Neural cell (in vitro differentiated cells): Measurements from ENCODE around the gene ANKRD28. TPM values are rescaled to one million over a fixed set of nuclear protein-coding genes. Genes with fewer than 3 reads are reported as not detected.

ENCODE experiments used
- H2AFZ ChIP-seq: fragments of 200-600, 300-800 bp; sonication (generic), shearing (Covaris generic); 2 replicates; pipeline ENCODE4 v1.6.0; 2014; ENCODE audit warnings: low read depth, mild to moderate bottlenecking, antibody characterized with exemption, low read length, moderate library complexity
- H3F3A ChIP-seq: fragments of 200-600 bp; shearing (Covaris generic); 2 replicates; pipeline ENCODE4 v1.6.1; 2016; ENCODE audit warnings: mild to moderate bottlenecking, moderate library complexity, mixed read lengths, antibody characterized with exemption, low read length; ENCODE audit not compliant: insufficient read depth, poor library complexity, severe bottlenecking
- H3K27ac ChIP-seq: fragments of 200-600, 300-800 bp; sonication (generic), shearing (Covaris generic); 2 replicates; pipeline ENCODE4 v1.5.1; 2014; ENCODE audit warnings: mild to moderate bottlenecking, low read length, moderate library complexity
- H3K27me3 ChIP-seq: fragments of 300-800, 200-600 bp; sonication (generic), shearing (Covaris generic); 2 replicates; pipeline ENCODE4 v1.6.0; 2014; ENCODE audit warnings: mild to moderate bottlenecking, low read depth, low read length, moderate library complexity; ENCODE audit not compliant: insufficient read depth
- H3K36me3 ChIP-seq: fragments of 300-800, 200-600 bp; sonication (generic), shearing (Covaris generic); 2 replicates; pipeline ENCODE4 v1.5.1; 2014; ENCODE audit warnings: mild to moderate bottlenecking, antibody characterized with exemption, low read length, moderate library complexity; ENCODE audit not compliant: insufficient read depth
- H3K4me2 ChIP-seq: fragments of 300-800, 200-600 bp; sonication (generic), shearing (Covaris generic); 2 replicates; pipeline ENCODE4 v1.6.0; 2014; ENCODE audit warnings: mild to moderate bottlenecking, low read length
- H3K4me3 ChIP-seq: fragments of 300-800, 200-600 bp; sonication (generic), shearing (Covaris generic); 2 replicates; pipeline ENCODE4 v1.5.1; 2014; ENCODE audit warnings: mild to moderate bottlenecking, low read length, moderate library complexity
- H3K79me2 ChIP-seq: fragments of 200-600 bp; shearing (Covaris generic); replicated peaks from 2 replicates; pipeline ENCODE4 v1.6.0; 2014; ENCODE audit warnings: mild to moderate bottlenecking, low read length, moderate library complexity; ENCODE audit not compliant: insufficient read depth
- H3K9ac ChIP-seq: fragments of 300-800, 200-600 bp; sonication (generic), shearing (Covaris generic); 2 replicates; pipeline ENCODE4 v1.6.1; 2016; ENCODE audit warnings: mild to moderate bottlenecking, low read length, mixed read lengths
- H3K9me2 ChIP-seq: fragments of 200-600 bp; shearing (Covaris generic); 2 replicates; pipeline ENCODE4 v1.6.1; 2016; ENCODE audit warnings: mild to moderate bottlenecking, low read length, mixed read lengths; ENCODE audit not compliant: insufficient read depth
- H3K9me3 ChIP-seq: fragments of 200-600, 300-800 bp; sonication (generic), shearing (Covaris generic); 2 replicates; pipeline ENCODE4 v1.6.1; 2016; ENCODE audit warnings: mild to moderate bottlenecking, mixed run types, low read length, moderate library complexity, mixed read lengths
- H4K20me1 ChIP-seq: fragments of 200-600 bp; shearing (Covaris generic); 2 replicates; pipeline ENCODE4 v1.6.1; 2016; ENCODE audit warnings: mild to moderate bottlenecking, mixed run types; ENCODE audit not compliant: insufficient read depth
- EZH2 ChIP-seq: fragments of 200-600, 300-800 bp; shearing (Covaris generic), sonication (generic); IDR thresholded peaks from 2 replicates; pipeline ENCODE4 v1.6.1; 2014; ENCODE audit warnings: antibody characterized with exemption, low read length, borderline replicate concordance, mild to moderate bottlenecking; ENCODE audit not compliant: insufficient read depth, poor library complexity, severe bottlenecking
- MXI1 ChIP-seq: fragments of 450-650 bp; conservative IDR thresholded peaks from 2 replicates; pipeline ENCODE4 v1.6.1; 2014; ENCODE audit warnings: antibody characterized with exemption, mild to moderate bottlenecking; ENCODE audit not compliant: poor library complexity, severe bottlenecking
- POLR2AphosphoS5 ChIP-seq: IDR thresholded peaks from 2 replicates; pipeline ENCODE4 v1.6.1; 2012
- RAD21 ChIP-seq: fragments of 450-650 bp; conservative IDR thresholded peaks from 2 replicates; pipeline ENCODE4 v1.6.1; 2014; ENCODE audit warnings: antibody characterized with exemption, mild to moderate bottlenecking, moderate library complexity
- SMC3 ChIP-seq: fragments of 450-650 bp; conservative IDR thresholded peaks from 2 replicates; pipeline ENCODE4 v1.6.1; 2014; ENCODE audit warnings: antibody characterized with exemption, mild to moderate bottlenecking, moderate library complexity; ENCODE audit not compliant: poor library complexity
- polyA plus RNA-seq: library from polyadenylated mRNA; depleted of rRNA; stranded (reverse); fragments of >200 nt; gene quantifications from 2 replicates; pipeline ENCODE4 v1.2.3, GENCODE V29; 2014
- TF ChIP-seq, protein P1 (sequence below): fragments of 450-650 bp; IDR thresholded peaks from 2 replicates; pipeline ENCODE4 v1.5.1; 2014; ENCODE audit warnings: antibody characterized with exemption, mild to moderate bottlenecking, moderate library complexity; ENCODE audit not compliant: poor library complexity, severe bottlenecking
- TF ChIP-seq, protein P2 (sequence below): IDR thresholded peaks from 2 replicates; pipeline ENCODE4 v1.6.1; 2012; ENCODE audit warnings: borderline replicate concordance

The ANKRD28 gene
- polyA plus RNA-seq, 1 donor from 2014 or later, result 101 TPM

DNA sequence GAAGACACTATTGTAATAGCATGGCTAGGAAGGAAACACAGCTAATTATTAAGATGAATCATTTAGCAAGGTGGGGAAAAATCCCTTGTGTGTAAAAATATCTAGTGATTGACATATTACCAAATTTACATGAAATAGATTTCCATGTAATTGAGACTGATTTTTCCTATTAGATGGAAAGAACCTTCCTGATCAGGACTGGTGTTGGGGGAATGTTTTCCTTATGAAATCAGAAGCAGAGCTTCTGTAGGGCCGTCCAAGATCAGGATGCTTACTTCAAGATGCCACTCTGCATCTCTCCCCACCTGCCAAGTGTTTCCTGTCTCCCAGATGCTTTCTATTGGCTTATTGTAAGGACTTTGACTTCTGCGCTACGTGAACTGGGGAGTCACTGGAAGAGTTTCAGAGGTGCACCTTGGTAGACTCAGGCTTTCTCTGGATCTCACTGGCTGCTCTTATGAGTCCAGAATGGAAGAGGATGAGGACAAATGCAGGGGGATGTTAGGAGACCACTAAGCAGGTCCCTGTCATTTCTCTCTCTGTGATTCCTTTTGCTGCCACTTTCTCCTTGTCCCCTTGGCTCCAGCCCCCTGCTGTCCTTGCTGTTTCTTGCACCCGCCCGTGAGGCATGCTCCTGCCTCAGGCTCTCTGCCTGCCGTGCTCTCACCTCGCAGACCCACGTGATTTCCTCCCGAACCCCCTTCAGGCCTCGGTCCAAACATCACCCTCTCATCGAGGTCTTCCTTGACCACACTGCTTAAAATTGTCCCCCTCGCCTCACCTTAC is 166.2 kb downstream of the ANKRD28 start:
- Histone ChIP-seq H3K4me3 (peak overlapping the region; percentile 42), H3K9me3 (no peaks in the 10 kb centered on the region), H3K36me3 (no peaks in the 10 kb centered on the region), H3K27ac (peak overlapping the region; percentile 71), H3K9ac (peak overlapping the region; percentile 30), H3F3A (no peaks in the 10 kb centered on the region), H2AFZ (no peak overlapping the region), H4K20me1 (no peaks in the 10 kb centered on the region), H3K79me2 (no peaks in the 10 kb centered on the region), H3K4me2 (peak overlapping the region; percentile 45), H3K27me3 (no peaks in the 10 kb centered on the region), H3K9me2 (no peaks in the 10 kb centered on the region)
- TF ChIP-seq EZH2, result no peak
- TF ChIP-seq, protein P1, sequence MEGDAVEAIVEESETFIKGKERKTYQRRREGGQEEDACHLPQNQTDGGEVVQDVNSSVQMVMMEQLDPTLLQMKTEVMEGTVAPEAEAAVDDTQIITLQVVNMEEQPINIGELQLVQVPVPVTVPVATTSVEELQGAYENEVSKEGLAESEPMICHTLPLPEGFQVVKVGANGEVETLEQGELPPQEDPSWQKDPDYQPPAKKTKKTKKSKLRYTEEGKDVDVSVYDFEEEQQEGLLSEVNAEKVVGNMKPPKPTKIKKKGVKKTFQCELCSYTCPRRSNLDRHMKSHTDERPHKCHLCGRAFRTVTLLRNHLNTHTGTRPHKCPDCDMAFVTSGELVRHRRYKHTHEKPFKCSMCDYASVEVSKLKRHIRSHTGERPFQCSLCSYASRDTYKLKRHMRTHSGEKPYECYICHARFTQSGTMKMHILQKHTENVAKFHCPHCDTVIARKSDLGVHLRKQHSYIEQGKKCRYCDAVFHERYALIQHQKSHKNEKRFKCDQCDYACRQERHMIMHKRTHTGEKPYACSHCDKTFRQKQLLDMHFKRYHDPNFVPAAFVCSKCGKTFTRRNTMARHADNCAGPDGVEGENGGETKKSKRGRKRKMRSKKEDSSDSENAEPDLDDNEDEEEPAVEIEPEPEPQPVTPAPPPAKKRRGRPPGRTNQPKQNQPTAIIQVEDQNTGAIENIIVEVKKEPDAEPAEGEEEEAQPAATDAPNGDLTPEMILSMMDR, result no peak
- TF ChIP-seq SMC3, result no peak
- TF ChIP-seq, protein P2, sequence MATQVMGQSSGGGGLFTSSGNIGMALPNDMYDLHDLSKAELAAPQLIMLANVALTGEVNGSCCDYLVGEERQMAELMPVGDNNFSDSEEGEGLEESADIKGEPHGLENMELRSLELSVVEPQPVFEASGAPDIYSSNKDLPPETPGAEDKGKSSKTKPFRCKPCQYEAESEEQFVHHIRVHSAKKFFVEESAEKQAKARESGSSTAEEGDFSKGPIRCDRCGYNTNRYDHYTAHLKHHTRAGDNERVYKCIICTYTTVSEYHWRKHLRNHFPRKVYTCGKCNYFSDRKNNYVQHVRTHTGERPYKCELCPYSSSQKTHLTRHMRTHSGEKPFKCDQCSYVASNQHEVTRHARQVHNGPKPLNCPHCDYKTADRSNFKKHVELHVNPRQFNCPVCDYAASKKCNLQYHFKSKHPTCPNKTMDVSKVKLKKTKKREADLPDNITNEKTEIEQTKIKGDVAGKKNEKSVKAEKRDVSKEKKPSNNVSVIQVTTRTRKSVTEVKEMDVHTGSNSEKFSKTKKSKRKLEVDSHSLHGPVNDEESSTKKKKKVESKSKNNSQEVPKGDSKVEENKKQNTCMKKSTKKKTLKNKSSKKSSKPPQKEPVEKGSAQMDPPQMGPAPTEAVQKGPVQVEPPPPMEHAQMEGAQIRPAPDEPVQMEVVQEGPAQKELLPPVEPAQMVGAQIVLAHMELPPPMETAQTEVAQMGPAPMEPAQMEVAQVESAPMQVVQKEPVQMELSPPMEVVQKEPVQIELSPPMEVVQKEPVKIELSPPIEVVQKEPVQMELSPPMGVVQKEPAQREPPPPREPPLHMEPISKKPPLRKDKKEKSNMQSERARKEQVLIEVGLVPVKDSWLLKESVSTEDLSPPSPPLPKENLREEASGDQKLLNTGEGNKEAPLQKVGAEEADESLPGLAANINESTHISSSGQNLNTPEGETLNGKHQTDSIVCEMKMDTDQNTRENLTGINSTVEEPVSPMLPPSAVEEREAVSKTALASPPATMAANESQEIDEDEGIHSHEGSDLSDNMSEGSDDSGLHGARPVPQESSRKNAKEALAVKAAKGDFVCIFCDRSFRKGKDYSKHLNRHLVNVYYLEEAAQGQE, result peak; percentile 71
- TF ChIP-seq POLR2AphosphoS5, result no peak
- no peak for TF ChIP-seq MXI1
- no peak for TF ChIP-seq RAD21

DNA sequence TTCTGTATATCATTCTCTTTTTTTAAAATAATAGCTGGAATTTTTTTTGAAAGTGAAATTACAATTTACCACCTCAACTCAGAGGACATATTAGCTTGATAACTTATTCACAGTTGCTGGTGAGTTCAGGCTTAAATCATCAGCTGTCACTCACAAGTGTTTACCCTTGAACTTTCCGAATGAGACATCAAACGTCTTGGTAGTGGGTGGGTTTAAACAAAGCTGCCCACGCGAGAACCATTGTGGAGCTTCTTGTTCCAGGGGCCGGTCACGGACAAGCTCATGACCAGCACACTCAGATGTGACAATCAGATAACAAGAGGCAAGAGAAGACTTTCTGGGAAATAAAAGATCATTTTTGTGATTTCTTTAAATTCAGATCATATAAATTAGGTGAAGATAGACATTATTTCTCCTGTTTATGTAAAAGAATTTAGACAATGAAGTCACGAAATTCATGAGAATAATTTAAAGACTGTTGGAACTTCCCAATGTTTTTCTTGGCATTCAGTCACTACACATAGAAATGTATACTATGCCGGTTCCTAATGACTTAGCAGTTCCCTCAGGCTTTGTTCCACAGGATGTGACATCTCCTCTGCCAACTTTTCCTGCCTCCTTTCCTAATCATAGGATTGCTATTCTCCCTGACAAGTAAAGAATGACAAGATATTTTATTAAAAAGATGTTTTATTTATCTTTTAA is 167.0 kb downstream of the ANKRD28 start:
- H3F3A ChIP-seq, result no peaks in the 10 kb centered on the region
- H3K9ac ChIP-seq, result no peak overlapping the region
- no peaks in the 10 kb centered on the region for H4K20me1 ChIP-seq
- H3K4me2 ChIP-seq, result peak overlapping the region; percentile 45
- TF ChIP-seq, protein P1, result no peak
- TF ChIP-seq, protein P2, result peak; percentile 97
- TF ChIP-seq EZH2, result no peak
- H3K27ac ChIP-seq, result peak overlapping the region; percentile 71
- no peaks in the 10 kb centered on the region for H3K36me3 ChIP-seq
- no peaks in the 10 kb centered on the region for H3K27me3 ChIP-seq
- no peaks in the 10 kb centered on the region for H3K9me2 ChIP-seq
- H2AFZ ChIP-seq, result no peak overlapping the region
- H3K4me3 ChIP-seq, result peak overlapping the region; percentile 42
- H3K79me2 ChIP-seq, result no peaks in the 10 kb centered on the region
- H3K9me3 ChIP-seq, result no peaks in the 10 kb centered on the region
